Endothelial cell of umbilical vein (primary cell): ENCODE results near the gene APOBEC3G.

Experiments used
- EZH2 ChIP-seq: IDR thresholded peaks from 2 replicates; pipeline ENCODE4 v1.6.1; 2012; ENCODE audit warnings: borderline replicate concordance, low read depth, mild to moderate bottlenecking, moderate library complexity, low read length, inconsistent platforms; ENCODE audit not compliant: severe bottlenecking
- FOS ChIP-seq: IDR thresholded peaks from 2 replicates; pipeline ENCODE4 v1.6.1; 2011; ENCODE audit warnings: mild to moderate bottlenecking, low read length, moderate library complexity, borderline replicate concordance; ENCODE audit not compliant: insufficient read depth
- JUN ChIP-seq: IDR thresholded peaks from 2 replicates; pipeline ENCODE4 v1.6.1; 2011; ENCODE audit warnings: borderline replicate concordance, low read depth; ENCODE audit not compliant: insufficient read length, insufficient read depth
- MYC ChIP-seq: IDR thresholded peaks from one replicate; pipeline ENCODE4 v1.6.1; 2011; ENCODE audit warnings: mild to moderate bottlenecking, low read depth, low read length
- POLR2A ChIP-seq: IDR thresholded peaks from 2 replicates; pipeline ENCODE4 v1.6.1; 2012; ENCODE audit warnings: low read depth, mild to moderate bottlenecking, control low read depth, low read length
- POLR2AphosphoS5 ChIP-seq: IDR thresholded peaks from 2 replicates; pipeline ENCODE4 v1.6.1; 2012; ENCODE audit warnings: low read depth, mild to moderate bottlenecking, control low read depth, low read length, moderate library complexity; ENCODE audit not compliant: insufficient read depth
- TF ChIP-seq, protein P1 (sequence below), 2 donors: IDR thresholded peaks; 1 replicate in 1 of 2; 2 replicates in 1 of 2; pipeline ENCODE4 v1.5.1; 2011; ENCODE audit warnings: low read length in 2 of 2, mild to moderate bottlenecking in 2 of 2, moderate library complexity in 2 of 2, control low read depth in 1 of 2, inconsistent platforms in 1 of 2, low read depth in 1 of 2; ENCODE audit not compliant: insufficient read depth in 1 of 2; ENCODE audit errors: extremely low read depth in 1 of 2
- TF ChIP-seq, protein P2 (sequence below): IDR thresholded peaks from 2 replicates; pipeline ENCODE4 v1.6.1; 2011; ENCODE audit not compliant: insufficient read depth, insufficient read length

DNA sequence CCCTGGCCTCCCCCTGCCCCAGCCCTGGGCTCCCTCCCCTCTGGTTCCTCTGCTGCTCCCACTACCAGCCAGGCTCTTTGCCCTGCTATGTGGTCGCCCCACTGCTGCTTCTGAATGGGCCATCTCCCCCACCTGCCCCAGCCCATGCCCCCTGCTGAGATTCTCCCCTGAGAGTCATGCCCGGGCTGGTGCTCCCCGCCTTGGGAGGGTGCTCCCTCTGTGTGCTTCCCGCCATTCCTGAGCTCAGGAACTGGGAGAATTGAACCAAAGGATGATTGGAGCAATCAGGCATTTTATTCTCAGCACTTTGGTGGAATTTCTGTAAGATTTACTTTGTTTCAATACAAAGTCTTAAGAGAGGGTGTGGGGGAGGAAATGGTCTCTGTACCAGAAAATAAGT lies 49.4 kb upstream of the APOBEC3G start:
- TF ChIP-seq, protein P1, sequence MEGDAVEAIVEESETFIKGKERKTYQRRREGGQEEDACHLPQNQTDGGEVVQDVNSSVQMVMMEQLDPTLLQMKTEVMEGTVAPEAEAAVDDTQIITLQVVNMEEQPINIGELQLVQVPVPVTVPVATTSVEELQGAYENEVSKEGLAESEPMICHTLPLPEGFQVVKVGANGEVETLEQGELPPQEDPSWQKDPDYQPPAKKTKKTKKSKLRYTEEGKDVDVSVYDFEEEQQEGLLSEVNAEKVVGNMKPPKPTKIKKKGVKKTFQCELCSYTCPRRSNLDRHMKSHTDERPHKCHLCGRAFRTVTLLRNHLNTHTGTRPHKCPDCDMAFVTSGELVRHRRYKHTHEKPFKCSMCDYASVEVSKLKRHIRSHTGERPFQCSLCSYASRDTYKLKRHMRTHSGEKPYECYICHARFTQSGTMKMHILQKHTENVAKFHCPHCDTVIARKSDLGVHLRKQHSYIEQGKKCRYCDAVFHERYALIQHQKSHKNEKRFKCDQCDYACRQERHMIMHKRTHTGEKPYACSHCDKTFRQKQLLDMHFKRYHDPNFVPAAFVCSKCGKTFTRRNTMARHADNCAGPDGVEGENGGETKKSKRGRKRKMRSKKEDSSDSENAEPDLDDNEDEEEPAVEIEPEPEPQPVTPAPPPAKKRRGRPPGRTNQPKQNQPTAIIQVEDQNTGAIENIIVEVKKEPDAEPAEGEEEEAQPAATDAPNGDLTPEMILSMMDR (IDR thresholded peaks at IDR 0.05; ENCODE audit: extremely low read depth in 1 of 2, insufficient read depth in 1 of 2, low read depth in 1 of 2, low read length in 2 of 2): no peak
- no peak for TF ChIP-seq POLR2A
- TF ChIP-seq EZH2: no peak
- TF ChIP-seq POLR2AphosphoS5: no peak
- TF ChIP-seq JUN: no peak
- TF ChIP-seq MYC: no peak
- TF ChIP-seq, protein P2, sequence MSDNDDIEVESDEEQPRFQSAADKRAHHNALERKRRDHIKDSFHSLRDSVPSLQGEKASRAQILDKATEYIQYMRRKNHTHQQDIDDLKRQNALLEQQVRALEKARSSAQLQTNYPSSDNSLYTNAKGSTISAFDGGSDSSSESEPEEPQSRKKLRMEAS: no peak
- TF ChIP-seq FOS: no peak
